Heart left ventricle (tissue), 16 donors: Measurements from ENCODE around the gene CRIM1. TPM values are rescaled to one million over a fixed set of nuclear protein-coding genes. Genes with fewer than 3 reads are reported as not detected.

ENCODE experiments used
- ATAC-seq, 4 donors: fragments of 200-7000 bp; cut with Tn5 transposase; one replicate each; pipeline ENCODE4 v1.9.1; 2020 to 2022; ENCODE audit warnings: moderate library complexity in 4 of 4, mild to moderate bottlenecking in 3 of 4, moderate number of reproducible peaks in 1 of 4
- DNase-seq, 5 donors: peaks; one replicate each; pipeline ENCODE4 v3.0.0-alpha.2; 2020
- H3K27ac ChIP-seq, 12 donors: fragments of 200-600 bp; sonication (generic) in 4 of 12; one replicate each; pipeline versions ENCODE4 v1.5.0 to v1.8.0; 2016 to 2022; ENCODE audit warnings: mild to moderate bottlenecking in 2 of 12
- H3K27me3 ChIP-seq, 9 donors: fragments of 200-600 bp; sonication (generic) in 2 of 9; one replicate each; pipeline versions ENCODE4 v1.5.1 to v1.8.0; 2016 to 2022; ENCODE audit warnings: mild to moderate bottlenecking in 3 of 9
- H3K36me3 ChIP-seq, 9 donors: fragments of 200-600 bp; sonication (generic) in 2 of 9; one replicate each; pipeline versions ENCODE4 v1.5.0 to v1.8.0; 2018 to 2022; ENCODE audit warnings: mild to moderate bottlenecking in 2 of 9
- H3K4me1 ChIP-seq, 12 donors: fragments of 200-600 bp; sonication (generic) in 4 of 12; one replicate each; pipeline versions ENCODE4 v1.5.0 to v1.8.0; 2016 to 2022; ENCODE audit warnings: mild to moderate bottlenecking in 3 of 12
- H3K4me3 ChIP-seq, 12 donors: fragments of 200-600 bp; sonication (generic) in 4 of 12; one replicate each; pipeline versions ENCODE4 v1.5.0 to v1.8.0; 2017 to 2022; ENCODE audit warnings: mild to moderate bottlenecking in 9 of 12, moderate library complexity in 4 of 12
- H3K9me3 ChIP-seq, 12 donors: fragments of 200-600 bp; sonication (generic) in 4 of 12; one replicate each; pipeline versions ENCODE4 v1.5.0 to v1.8.0; 2016 to 2022; ENCODE audit warnings: mild to moderate bottlenecking in 1 of 12
- CTCF ChIP-seq, 12 donors: fragments of 200-600 bp; sonication (generic) in 4 of 12; IDR thresholded peaks; one replicate each; pipeline versions ENCODE4 v1.5.0 to v1.8.0; 2018 to 2022; ENCODE audit warnings: antibody characterized with exemption in 12 of 12, mild to moderate bottlenecking in 5 of 12
- POLR2A ChIP-seq, 2 donors: fragments of 450-650 bp; IDR thresholded peaks; one replicate each; pipeline ENCODE4 v1.6.1; 2017; ENCODE audit warnings: antibody characterized with exemption in 2 of 2, mild to moderate bottlenecking in 2 of 2, moderate library complexity in 2 of 2
- WGBS, 4 donors: extraction: QIAGEN DNeasy Blood & Tissue Kit in 2 of 4; methylation state at CpG; one replicate each; pipeline versions ENCODE4 v1.1.5 to v1.1.7; 2013 to 2018; 5-methylcytosine and 5-hydroxymethylcytosine counted together
- intact Hi-C, 10 donors: fragments of 100-400 bp; cut with DNase I; formaldehyde crosslinking; loops; one replicate each; pipeline versions ENCODE4 v1.11.1 to v1.14.2; 2022
- polyA plus RNA-seq, 2 donors: library from polyadenylated mRNA; stranded (reverse); fragments of 200-250 nt; gene quantifications; one replicate each; pipeline ENCODE4 v1.2.3, GENCODE V29; 2013
- total RNA-seq, 9 donors: library from RNA; depleted of rRNA in 2 of 9; stranded (reverse); fragments of >200 nt in 2 of 9; fragmentation: NEBNext Ultra II Directional in 3 of 9; extraction: Animal tissue kit (Norgen Biotek cat#: 25700) in 3 of 9; gene quantifications; one replicate each; pipeline versions ENCODE4 v1.1.0 to v1.2.4, GENCODE V29; 2016 to 2023
- donor health status: ischemic (EF 13 %, LVEDD 7.1; RV severe dilation, severe dysfunction).
- donor health status: healthy with polysubstance abuse.
- donor health status: DM: no; HTN: yes; CAD: no.
- donor health status: DM: no; HTN: no; CAD: no.
- donor health status: ischemic (EF 25% LVEDD 6.9; RV normal size, moderate dysfunction).
- donor health status: ischemic (EF 25% LVEDD 5.7; RV mildly dilated, moderate dysfunction).
- donor health status: healthy.
- donor health status: DM: yes; HTN: yes; CAD: no.
- donor health status: ischemic (EF 35%, LVEDD 5.7; RV mildly dilated, moderate dysfunction).
- donor health status: nonischemic (EF 11% LVEDD 7.7; RV severe dilation, severe dysfunction).
- donor health status: DM: yes; HTN: yes; CAD: no.
- donor health status: PGD.
- donor health status: ischemic (EF 29% LVEDD 5.4; RV normal size, mild dysfunction).
- donor health status: nonischemic (EF 23%, LVEDD 6.1; RV moderate dilation, normal function).

The CRIM1 gene
- total and polyA plus RNA-seq, 11 donors = 14.7 to 120 (median 81.8) TPM

DNA sequence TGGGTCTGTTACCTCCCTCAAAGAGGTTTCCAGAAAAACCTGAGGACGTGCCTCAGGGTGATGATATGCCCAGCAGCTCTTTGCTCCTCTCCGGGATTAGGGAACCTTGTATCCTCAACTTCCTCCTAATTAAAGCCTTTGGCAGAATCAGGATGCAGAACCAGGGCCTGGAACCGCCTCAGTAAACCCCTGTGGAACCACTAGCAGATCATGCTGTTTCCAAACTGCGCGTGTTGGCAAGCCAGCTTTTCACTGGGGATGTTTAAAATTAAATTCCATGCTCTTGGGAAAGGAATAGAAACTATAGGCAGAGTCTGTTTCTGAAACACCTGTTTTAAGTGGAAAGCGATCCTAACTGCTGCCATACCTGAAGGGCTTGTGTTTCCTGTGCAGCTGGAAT, 26.4 kb downstream of the CRIM1 start:
- no peak for DNase-seq
- H3K27me3 ChIP-seq = no peaks in the 10 kb centered on the region
- peaks cover 0 to 69% (median 22%) of the 10 kb centered on the region in 12 donors for H3K4me1 ChIP-seq
- H3K27ac ChIP-seq = no peak overlapping the region
- intact Hi-C loops = no loop called here
- peaks cover 0 to 14% (median 0%) of the 10 kb centered on the region in 9 donors for H3K36me3 ChIP-seq
- no peak overlapping the region for H3K4me3 ChIP-seq
- ATAC-seq = no peak
- TF ChIP-seq POLR2A (IDR thresholded peaks at IDR 0.05) = no peak
- TF ChIP-seq CTCF (IDR thresholded peaks at IDR 0.05) = no peak
- H3K9me3 ChIP-seq = no peaks in the 10 kb centered on the region
- 72 to 81% (median 75%) methylated on average over 6 of the region's 6 CpGs for WGBS, 4 donors

GRCh38 chr2:36382472-36382871, 26.9 kb downstream of the CRIM1 start:
- no peak overlapping the region for H3K4me3 ChIP-seq
- no peaks in the 10 kb centered on the region for H3K9me3 ChIP-seq
- H3K4me1 ChIP-seq = peaks cover 0 to 69% (median 21%) of the 10 kb centered on the region in 12 donors
- no peak for TF ChIP-seq CTCF (IDR thresholded peaks at IDR 0.05)
- DNase-seq (no peak), ATAC-seq (no peak)
- 42 to 92% (median 51%) methylated on average over 2 of the region's 2 CpGs for WGBS, 4 donors
- H3K27ac ChIP-seq = no peak overlapping the region
- intact Hi-C loops = no loop called here
- H3K36me3 ChIP-seq = peaks cover 0 to 14% (median 0%) of the 10 kb centered on the region in 9 donors
- no peaks in the 10 kb centered on the region for H3K27me3 ChIP-seq

DNA sequence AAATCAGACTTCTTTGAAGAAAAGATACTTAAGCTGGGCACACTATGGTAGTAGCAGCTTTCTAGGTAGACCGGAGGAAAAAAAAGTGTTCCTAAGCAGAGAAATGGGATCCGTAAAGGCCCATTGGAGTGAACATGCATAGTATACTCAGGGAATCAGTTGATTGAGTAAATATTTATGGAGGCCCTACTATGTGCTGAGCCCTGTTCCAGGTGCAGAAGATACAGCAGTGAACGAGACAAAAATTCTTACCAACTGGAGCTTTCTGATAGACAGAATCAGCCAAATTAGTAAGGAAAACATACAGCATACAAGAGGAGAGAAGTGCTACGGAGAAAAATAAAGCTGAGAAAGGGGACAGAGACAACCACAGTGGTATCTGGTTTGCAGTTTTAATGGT, 28.1 kb downstream of the CRIM1 start:
- Histone ChIP-seq H3K27ac (no peak overlapping the region), H3K9me3 (no peaks in the 10 kb centered on the region), H3K4me1 (peaks cover 2 to 68% (median 32%) of the 10 kb centered on the region in 12 donors), H3K4me3 (no peak overlapping the region), H3K36me3 (peaks cover 0 to 14% (median 0%) of the 10 kb centered on the region in 9 donors), H3K27me3 (no peaks in the 10 kb centered on the region)
- DNase-seq (no peak), ATAC-seq (no peak)
- intact Hi-C loops = no loop called here
- TF ChIP-seq POLR2A (IDR thresholded peaks at IDR 0.05) (no peak), CTCF (IDR thresholded peaks at IDR 0.05) (no peak)
- 95 to 98% (median 97%) methylated on average over 4 of the region's 4 CpGs for WGBS, 4 donors

GRCh38 chr2:36384454-36384853, 28.9 kb downstream of the CRIM1 start:
- H3K27me3 ChIP-seq = no peaks in the 10 kb centered on the region
- ATAC-seq (no peak), DNase-seq (no peak)
- H3K9me3 ChIP-seq = no peaks in the 10 kb centered on the region
- WGBS, 4 donors = 86 to 91% (median 88%) methylated on average over 2 of the region's 2 CpGs
- H3K36me3 ChIP-seq = peaks cover 0 to 11% (median 0%) of the 10 kb centered on the region in 9 donors
- H3K4me1 ChIP-seq = peaks cover 2 to 72% (median 39%) of the 10 kb centered on the region in 12 donors
- intact Hi-C loops = no loop called here
- no peak overlapping the region for H3K27ac ChIP-seq
- H3K4me3 ChIP-seq = no peak overlapping the region
- no peak for TF ChIP-seq POLR2A (IDR thresholded peaks at IDR 0.05)
- TF ChIP-seq CTCF (IDR thresholded peaks at IDR 0.05) = no peak
